NCI-H2227 treated with DMSO at 0.1 percent for 48 hours (cell line): ENCODE results near the gene PSMG2.
"Not testable (repeated sequence)": the region's sequence is repeated elsewhere in the genome, so short reads cannot be mapped to it uniquely, and the experiment has no call there.

Source experiments
- DNase-seq: peaks from one replicate; lab custom pipeline; 2025; lab: John Stamatoyannopoulos, UW

The PSMG2 gene

DNA sequence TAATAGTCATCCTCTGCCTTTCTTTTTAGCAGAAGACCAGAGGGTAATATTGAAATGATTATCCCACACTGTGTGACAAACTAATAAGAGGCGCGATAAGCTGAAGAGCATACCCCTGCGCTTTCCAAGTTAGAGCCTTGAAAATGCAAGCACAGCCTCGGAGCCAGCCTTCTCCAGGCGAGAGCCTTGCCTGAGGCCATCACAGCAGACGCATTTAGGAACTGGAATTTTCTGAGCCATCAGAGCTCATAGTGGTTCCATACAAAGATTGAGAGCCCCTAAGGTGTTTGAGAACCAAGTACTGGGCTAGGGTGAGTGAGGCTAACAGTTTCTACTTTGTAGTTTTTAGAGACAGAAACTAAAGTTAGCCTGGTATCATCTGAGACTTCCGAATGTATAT lies 19.9 kb downstream of the PSMG2 start:
- DNase-seq: no peak

DNA sequence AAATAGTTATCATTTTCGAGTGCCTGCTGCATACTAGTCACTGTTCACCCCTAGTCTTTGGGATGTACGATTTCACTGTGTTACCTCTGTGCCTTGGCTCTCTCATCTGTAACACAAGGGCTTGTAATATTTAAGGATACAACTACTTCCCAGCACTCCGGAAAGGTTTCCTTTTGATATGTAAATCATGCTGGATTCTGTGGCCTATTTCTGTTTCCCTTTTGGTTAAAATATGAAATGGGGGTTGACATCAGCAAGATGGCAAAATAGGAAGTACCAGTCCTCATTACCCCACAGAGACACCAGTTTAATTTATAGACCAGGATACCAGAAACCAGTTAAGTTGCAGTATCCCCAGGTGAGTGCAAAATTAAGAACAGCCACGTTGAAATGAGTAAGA lies 23.5 kb downstream of the PSMG2 start:
- DNase-seq: no peak

DNA sequence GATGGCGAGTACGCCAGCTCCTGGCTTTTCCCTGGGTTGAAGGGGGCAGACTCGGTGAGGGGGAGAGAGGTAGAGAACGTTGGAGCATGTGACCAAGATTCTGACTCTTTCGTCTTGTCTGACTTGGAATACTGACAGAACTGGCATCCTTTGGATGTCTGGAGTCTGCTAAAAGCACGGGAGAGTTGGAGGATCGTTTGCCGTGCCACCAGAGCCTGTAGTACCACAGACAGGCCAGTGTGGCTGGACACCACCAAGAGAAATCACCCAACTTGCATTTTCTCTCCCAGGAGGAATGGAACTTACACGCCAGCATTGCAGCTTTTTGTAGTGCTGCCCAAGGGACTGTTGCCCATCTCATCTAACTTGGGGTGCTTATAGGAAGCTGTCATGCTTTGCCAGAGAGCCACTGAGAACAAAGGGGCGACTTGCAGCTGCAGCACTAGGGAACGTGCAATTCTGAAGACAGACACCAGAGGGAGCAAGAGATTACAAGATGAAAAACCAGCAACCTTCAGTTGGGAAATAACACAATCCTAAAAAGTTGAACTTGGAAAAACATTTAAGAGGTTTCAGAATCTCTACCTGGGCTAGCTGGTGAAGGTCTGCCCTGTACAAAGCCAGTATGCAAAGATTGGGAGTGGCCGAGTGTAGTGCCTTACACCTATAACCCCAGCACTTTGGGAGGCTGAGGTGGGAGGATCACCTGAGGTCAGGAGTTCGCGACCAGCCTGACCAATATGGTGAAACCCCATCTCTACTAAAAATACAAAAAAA lies 24.1 kb downstream of the PSMG2 start:
- DNase-seq: peak; percentile 69

DNA sequence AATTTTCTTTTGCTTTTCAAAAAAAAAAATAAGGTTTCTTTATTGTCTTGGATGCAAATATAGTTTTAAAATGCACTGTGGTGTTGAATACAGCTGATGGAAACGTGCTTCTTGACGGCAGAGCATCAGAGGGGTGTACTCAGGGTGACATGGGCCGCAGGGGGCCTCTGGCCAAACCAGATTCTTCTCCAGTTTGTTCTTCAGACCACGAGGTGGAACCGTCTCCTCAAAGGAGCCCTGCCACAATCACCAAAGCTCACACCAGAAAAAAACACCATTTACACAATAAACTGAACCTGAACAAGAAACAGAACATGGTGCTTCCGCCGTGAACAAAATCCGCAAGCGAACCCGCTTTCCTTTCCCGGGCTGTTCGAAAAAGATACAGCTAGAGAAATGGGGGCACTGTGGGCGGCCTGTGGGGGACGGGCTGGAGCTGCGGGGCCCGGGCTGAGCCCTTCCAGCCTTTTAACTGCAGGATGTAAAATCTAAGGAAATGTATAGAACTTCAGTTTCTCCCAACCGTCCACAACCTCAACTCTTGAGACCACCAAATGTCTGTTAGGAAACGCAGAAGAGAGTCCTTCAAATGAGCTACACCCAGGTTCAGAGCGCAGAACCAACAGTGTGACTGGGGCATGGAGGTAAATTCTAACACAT lies 34.5 kb downstream of the PSMG2 start:
- DNase-seq: no peak

DNA sequence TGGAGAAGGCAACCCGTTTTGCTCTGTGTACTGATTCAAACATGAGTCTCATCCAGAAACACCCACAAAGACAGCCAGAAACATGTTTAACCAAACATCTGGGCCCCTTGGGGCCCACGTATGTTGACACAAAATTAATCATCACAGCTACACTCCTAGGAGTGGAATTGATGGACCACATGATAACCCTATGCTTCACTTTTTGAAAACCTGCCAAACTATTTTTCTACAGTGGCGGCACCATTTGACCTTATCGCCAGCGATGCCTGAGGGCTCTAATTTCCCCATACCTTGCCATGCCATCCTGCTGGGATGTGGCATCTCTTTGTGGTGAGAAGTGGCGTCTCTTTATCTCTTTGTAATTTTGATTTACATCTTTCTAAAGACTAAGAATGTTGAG lies 38.5 kb downstream of the PSMG2 start:
- no peak for DNase-seq

DNA sequence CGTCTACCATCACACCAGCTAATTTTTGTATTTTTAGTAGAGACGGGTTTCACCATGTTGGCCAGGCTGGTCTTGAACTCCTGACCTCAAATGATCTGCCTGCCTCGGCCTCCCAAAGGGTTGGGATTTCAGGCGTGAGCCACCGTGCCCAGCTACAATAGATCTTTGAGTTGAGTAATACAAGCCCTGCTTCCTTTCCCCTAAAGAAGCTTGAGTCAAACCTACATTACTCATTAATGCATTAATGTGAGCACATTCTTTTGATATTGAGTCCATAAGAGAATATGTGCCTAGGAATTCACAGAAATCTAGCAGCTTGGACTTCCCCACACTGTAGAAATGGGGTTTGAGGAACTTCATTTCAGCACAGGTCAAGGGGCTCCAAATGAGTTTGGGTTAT lies 39.6 kb downstream of the PSMG2 start:
- DNase-seq: no peak

DNA sequence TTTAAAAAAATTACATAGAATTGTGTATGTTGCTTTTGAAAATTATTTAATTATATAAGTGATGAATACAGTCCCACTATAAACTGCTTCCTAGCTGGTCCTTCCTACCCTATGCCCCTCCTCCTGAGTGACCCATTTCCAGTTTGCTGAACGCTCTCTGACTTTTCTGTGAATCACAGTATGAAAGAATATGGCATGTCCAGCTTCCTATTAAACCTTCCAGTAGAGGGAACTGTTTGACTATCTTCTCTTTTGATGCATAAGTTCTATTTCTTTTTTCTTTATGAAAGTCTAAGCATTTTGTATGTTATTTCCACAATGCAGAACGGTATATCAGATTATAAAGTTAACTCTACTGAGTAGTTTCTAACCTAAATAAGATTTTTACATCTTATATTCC lies 41.3 kb downstream of the PSMG2 start:
- no peak for DNase-seq

DNA sequence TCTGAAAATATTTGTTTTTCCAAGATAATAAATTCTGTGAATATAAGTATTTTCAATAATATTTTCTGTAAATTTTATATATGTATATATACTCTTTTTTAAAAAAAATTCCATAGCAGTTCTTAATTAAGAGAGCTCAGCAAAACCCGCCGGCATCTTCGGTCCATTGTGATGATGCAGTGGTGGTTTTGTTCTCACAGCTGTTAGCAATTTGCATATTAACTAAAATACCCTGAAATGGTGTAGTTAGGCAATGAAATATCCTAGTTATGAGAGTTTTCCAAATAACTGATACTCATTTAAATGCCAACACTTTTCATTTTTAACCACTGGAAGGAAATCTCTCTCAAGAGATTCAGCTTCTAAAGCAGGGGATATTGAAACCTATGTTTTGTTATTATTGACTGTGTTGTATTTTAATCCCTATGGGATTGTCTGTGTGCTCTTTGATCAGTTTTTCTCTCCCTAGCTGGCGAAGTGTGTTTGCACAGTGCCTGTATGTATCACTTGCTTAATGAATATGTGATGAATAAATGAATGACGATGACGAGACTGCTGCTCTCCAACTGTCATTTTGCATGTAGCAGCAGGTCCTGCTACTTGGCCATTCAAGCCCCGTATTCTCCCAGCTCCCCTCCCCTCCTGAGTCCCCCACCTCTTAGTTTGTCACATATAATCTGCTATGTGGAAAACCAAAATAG lies 42.4 kb downstream of the PSMG2 start:
- no peak for DNase-seq

DNA sequence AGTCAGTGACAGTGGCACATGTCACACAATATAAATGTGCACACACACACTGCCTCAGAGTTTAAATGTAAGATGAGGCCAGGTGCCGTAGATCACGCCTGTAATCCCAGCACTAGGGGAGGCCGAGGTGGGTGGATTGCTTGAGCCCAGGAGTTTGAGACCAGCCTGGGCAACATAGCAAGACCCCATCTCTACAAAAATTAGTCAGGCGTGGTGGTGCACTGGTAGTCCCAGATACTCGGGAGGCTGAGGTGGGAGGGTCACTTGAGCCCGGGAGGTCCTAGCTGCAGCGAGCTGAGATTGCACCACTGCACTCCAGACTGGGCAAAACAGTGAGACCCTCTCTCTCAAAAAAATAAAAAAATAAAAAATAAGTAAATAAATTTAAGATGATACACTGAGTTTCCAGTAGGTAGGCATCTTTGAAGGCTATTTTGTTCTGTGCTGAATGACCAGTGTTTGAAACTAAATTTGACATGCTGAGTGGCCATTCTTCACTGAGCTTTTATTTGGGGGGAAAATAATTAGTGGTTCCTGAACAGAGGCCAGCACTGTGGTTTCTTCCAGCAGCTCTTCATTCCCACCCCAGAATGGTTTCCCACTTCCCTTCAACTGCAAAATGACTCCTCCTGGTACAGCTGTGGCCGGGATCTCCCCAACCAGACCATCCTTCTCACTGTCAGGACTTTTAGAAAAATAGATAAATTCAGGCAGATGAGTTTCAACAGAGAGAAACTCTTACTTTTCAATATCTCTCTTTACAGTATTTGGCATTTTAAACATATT lies 44.9 kb downstream of the PSMG2 start:
- no peak for DNase-seq

DNA sequence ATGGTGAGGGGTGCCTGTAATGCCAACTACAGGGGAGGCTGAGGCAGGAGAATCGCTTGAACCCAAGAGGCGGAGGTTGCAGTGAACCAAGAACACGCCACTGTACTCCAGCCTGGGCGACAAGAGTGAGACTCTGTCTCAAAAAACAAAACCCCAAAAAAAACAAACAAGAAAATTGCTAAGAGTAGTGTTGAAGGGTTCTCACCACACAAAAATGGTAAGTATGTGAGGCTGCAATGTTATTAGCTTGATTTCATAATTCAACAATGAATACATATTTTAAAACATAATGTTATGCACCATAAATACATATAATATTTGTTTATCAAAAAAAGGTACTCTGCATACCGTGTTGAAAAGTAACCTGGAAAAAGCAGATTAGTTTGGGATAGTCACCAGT lies 45.8 kb downstream of the PSMG2 start:
- no peak for DNase-seq

DNA sequence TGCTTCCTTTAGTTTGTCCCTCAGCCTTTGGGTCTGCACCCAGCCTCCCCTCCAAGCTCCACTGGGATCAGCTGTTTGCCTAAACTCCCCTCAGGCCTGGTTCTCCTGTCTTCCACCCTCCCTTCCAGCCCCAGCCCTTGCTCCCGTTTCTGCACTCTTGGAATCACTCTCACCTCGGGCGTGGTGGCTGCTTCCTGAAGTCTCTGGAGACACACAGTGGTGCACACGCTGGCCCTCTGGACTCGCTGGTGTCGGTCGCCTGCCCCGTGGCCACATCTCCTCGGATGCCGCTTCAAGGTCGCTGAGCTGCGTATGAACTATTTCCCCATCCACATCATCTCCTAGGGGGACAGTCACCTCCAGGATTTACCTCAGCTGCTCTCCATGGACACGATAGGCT lies 46.3 kb downstream of the PSMG2 start:
- DNase-seq: no peak

DNA sequence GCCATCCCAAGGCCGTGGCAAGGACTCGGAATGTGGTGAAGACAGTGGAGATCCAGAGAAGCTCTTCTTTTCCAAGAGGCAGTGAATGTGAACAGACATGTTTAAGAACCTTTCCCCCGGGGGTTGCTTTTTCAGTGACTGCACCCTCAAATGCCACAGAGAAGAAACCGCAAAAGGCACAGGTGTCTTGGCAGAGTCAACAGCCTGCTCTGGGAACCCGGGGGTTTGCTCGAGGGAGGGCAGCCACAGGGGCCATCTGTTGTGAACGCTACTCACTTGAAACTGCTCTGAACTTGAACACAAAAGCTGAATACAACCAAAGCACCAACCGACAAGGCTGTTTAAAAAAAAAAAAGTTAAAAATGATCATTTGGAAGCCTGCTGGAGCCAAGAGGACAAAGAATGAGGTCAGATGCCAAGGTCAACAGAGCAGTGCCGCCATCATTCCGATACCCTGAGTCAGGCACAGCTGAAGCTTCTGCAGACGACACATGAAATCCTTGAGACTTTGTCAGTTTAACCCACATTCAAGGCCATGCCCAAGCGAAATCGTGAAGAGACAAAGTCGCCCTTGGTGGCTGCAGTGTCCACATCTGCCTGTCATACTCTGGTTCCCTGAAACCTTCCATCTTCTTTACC lies 47.4 kb downstream of the PSMG2 start:
- DNase-seq: no peak

DNA sequence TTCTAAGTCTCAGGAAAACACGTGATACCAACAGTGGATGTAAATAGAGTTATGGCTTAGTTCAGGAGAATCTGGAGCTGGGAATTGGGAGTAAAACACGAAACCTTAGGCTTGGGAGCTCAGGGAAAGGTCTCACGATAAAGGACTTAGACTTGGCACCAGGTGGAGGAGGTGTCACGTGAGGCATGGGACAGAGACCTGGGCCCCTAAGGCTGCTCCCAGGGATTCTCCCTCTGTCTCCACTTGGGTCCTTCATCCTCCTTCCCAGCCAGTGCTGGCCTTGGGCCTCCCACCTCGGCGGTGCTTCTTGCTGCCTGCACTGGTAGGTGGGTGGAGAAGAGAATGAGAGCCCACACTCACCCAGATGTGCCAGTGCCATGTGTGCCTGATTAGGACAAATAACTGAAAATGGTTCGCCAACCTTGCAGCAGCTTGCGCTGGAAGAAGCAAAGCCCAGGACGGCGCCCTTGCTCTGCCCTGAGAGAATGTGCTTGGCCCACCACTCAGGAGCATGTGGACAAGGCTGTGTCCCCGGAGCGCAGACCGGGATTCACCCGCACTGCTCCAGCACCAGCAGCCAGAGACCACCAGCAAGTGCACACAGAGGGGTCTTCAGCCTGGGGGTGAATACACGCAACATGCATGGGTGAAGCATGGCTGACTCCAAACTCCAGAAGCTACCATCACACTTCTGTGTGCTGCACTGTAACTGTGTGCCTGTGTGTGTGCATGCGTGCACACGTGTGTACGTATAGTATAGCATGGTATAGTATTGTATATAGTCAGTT lies 48.1 kb downstream of the PSMG2 start:
- no peak for DNase-seq

DNA sequence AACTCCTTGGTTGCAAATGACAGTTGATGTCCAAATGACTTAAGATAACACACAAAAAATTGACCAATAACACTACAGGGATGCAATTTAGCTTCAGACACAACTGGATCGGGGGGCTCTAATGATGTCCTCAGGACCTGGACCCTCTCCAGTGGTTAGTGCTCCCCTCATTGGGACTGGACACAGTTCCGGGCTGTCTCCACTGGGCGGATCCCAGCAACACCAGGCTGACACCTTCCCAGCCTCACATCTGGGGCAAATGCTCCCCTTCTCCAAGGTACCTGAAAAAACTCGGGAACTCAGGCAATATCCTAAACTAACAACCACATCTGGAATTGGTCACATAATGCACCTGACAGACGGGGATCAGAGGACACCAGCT lies 48.7 kb downstream of the PSMG2 start:
- no peak for DNase-seq

DNA sequence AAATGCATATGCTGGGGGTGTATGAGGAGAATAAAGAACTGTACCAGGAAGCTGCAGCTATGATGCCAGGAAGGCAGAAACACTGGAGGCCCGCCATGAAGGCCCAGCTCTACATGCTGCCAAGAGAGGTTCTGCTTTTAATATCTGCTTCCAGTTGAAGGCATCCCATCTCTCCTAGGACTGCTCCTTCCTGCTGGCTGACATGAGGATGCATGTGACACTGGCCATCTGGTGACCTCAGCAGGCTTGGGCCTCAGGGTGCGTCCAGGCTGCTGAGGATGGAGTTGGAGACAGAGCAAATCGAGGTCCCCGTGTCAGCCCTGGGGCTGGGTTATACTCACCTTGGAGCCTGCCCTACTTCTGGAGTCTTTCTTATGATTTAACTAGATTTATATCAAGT lies 49.0 kb downstream of the PSMG2 start:
- DNase-seq: no peak

DNA sequence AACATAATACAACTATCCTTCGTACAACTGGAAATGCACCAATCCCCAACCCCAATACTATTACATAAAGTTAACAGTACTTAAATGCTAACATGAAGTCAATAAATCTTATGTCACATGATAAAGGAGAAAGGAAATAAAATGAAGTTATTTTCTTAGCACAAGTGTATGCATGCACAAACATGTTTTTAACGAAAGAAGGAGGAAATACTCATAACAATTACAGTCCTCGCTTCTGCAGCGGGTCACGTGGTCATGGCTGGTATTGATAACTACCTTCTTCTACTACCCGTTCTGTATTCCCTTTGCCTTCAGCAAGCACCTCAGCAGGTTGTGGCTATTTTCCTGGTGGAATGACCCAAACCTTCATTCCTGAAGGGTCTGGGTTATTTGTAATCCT lies 51.7 kb downstream of the PSMG2 start:
- no peak for DNase-seq

DNA sequence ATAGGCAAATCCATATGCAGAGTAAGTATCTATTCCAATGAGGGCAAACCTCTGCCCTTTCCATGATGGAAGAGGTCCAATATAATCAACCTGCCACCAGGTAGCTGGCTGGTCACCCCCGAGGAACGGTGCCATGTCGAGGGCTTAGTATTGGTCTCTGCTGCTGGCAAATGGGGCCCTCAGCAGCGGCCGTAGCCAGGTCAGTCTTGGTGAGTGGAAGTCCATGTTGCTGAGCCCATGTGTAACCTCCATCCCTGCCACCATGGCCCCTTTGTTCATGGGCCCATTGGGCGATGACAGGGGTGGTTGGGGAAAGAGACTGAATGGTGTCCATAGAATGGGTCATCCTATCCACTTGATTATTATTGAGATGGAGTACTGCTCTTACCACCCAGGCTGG lies 52.8 kb downstream of the PSMG2 start:
- not testable (repeated sequence) for DNase-seq

DNA sequence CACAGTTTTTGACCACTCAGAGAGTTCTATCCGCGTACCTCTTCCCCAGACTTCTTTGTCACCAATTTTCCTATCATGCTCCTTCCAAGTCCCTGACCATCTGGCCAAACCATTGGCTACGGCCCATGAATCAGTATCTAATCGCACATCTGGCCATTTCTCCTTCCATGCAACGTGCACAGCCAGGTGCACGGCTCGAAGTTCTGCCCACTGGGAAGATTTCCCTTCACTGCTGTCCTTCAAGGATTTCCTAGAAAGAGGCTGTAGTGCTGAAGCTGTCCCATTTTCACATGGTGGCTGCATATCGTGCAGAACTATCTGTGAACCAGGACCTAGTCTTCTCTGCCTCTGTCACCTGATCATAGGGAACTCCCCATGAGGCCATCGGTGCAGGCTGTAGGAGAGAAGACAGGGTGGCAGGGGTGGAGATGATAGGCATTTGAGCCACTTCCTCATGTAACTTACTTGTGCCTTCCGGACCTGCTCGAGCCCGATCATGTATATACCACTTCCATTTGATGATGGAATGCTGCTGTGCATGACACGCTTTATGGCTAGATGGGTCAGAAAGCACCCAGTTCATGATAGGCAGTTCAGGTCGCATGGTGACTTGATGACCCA lies 53.9 kb downstream of the PSMG2 start:
- DNase-seq: not testable (repeated sequence)

DNA sequence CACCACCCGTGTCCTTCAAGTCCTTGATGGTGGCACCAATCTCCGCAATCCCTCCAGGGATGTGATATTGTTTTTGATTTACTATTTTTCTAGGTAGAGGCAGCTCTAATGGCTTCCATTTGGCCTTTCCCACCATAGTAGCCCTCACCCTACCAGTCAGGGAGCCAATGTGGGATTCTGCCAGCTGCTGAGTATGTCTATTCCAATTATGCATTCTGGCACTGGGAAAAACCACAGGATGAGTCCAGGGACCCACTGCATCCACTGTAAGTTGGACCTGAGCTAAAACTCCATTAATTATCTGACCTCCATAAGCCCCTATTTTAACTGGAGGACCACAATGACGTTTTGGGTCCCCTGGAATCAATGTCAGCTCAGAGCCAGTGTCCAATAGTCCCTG lies 55.7 kb downstream of the PSMG2 start:
- DNase-seq: not testable (repeated sequence)

DNA sequence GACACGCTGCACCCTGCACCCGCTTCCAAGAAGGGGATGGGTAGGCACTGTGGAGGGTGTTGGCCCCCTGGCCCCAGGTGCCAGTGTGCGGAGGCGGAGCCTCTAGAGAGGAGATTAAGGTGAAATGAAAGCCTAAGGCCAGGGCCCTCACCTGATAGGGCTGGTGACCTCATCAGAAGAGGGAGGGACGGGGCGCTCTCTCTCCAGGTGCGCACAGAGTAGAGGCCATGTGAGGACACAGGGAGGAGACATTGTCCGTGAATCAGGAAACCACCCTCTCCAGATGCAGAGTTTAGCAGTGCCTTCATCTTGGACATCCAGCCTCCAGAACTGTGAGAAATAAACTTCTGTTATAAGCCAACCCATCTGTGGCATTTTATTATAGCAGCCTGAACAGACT lies 62.3 kb downstream of the PSMG2 start:
- DNase-seq: no peak

DNA sequence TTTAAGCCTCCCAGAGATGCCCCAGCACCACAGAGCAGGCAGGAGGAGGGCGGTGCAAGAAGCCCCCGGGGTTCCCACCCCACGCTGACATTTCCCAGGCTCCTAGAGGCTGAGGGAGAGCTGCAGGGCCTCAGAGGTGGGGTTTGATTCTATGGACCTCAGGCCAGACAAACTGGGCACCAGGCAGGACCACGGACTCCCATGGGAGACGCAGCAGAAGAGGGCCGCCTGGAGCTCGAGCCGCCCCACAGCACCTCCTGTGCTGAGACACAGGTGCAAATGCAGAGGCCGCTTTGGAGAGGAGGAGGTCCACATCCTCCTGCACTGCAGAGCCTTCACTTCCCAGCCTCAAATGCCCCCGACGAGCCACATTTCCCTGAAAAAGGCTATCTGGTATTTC lies 62.7 kb downstream of the PSMG2 start:
- no peak for DNase-seq
